Measurements from ENCODE around the gene ALDH1L2. TPM values are rescaled to one million over a fixed set of nuclear protein-coding genes. Genes with fewer than 3 reads are reported as not detected.

ALDH1L2 gene
- total RNA-seq, 1 donor from 2014 or later = 0.18 TPM

DNA sequence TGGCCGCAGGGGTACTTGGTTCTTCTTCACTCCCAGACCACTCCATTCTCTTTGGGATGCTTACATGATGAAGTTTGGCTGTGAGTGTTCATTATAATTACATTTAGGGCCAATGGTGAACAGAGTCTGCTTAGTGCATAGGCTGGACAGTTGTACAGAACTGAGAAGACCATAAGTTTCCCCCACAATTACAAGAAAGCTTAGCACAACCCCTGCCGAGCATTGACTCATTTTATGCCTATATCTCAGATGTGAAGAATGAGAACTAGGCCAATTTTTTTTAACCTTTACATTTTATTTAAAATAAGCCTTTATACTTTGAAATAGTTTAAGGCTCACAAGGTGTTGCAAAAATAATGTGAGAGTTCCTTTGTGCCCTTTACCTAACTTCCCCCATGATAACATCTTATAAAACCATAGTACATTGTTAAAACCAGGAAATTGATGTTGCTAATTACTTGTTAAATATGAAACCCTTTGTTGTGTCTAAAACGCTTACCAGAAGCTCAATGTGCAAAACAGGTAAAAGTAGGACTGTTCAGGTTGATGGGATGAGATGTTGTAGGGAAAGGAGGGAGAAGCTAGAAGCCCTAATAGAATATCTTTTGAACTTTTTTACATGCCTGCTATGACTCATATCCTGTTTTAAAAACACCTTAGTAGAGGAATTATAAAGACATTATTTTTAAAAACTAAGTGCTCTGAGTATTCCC lies 47.2 kb downstream of the ALDH1L2 start:
- DNase-seq (ENCODE audit: low spot score) (no peak), ATAC-seq (no peak)

DNA sequence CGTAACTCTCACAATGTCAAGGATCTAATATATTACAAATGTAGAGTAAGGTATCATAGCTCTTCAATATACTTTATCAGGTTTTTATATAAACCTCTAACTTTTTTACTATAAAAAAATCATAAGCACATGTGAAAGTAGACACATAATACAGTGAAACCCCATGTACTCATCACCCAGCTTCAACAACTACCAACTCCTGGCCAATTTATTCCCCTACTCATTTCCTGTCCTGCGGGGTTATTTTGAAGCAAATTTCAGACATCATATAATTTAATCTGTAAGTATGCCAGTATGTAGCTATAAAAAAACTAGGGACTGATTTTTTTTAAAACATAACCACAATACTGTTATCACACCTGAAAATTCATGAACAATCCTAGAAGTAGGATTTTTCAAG lies 50.4 kb downstream of the ALDH1L2 start:
- no peak for DNase-seq (ENCODE audit: low spot score)
- ATAC-seq = no peak

DNA sequence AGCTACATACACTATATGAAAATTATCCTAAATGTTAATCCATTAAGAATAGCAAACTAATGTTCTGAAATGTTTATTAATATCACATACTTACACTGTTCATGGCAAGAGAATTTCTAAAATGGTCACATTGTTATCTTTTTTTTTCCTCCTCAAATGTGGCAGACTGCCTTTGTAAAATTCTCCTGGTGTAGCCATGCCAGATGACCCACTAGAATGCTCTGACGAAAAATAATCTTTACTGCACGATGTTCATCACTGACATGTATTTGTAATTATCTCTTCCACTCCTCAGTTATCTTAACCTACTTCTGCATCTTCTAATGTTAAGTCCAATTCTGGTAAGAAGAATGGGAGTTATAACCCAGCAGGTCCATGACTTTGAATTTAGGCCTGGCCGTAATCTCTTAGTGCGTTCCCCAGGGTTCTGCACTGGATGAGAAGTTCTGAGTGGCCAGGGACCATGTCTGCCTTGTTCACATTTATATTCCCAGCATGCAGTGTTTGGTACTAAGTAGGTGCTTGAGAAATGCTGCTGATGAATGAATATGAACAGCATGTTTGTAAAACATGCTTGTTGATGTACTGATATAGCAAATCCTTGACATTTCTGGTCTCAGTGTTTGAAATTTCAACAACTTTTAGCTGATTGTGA lies 51.4 kb downstream of the ALDH1L2 start:
- no peak for DNase-seq (ENCODE audit: low spot score)
- ATAC-seq = no peak

DNA sequence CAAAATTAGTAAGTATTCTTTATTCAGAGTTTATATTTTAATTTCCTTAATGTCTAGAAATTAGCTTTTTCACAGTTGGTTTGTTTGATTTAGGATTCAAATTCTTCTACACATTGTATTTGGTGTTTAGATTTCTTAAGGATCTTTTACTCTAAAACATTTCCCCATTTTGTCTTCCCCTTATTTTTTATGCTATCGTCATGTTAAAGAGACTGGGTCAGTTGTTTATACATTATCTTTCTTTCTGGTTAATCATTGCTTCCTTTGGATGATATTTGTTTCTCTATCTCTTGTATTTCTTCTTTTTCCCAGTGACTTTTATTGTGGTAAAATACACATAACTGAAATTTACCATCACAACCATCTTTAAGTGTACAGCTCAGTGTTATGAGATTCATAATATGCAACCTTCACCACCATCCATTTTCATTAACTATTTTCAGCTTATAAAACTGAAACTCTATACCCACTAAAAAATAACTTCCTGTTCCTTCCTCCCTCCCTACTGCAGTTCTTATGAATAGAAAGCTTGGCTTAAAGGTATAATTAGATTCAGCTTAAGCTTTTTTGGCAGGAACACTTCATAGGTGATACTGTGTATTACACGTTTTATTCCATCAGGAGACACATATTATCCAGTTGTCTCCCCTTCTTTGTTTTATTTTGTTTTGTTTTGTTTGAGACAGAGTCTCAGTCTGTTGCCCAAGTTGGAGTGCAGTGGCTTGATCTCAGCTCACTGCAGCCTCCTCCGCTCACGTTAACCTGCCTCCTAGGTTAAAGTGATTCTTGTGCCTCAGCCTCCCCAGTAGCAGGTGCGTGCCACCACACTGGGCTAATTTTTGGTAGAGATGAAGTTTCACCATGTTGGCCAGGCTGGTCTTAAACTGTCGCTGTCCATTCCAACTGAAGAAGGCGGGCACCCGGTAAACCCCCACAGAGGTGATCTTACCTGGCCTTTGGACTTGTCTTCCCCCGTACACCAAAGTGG lies 53.1 kb downstream of the ALDH1L2 start:
- ATAC-seq = no peak
- DNase-seq (ENCODE audit: low spot score) = no peak

DNA sequence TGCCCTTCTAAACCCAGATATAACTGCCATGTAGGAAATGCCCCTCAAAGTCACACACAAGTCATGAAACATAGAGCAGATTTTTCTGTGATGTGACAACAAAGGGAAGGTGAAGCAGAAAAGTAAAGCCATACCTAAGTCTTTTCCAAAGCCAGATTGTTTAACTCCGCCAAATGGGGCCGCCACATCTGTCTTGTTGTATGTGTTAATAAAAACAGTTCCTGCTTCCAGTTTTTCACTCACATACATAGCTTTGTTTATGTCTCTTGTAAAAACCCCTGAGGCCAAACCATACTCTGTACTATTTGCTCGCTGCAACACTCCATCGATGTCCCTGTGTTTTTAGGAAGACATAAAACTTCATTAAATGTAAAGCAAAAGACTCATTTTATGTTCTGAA lies 57.8 kb downstream of the ALDH1L2 start:
- ATAC-seq (no peak), DNase-seq (ENCODE audit: low spot score) (no peak)

DNA sequence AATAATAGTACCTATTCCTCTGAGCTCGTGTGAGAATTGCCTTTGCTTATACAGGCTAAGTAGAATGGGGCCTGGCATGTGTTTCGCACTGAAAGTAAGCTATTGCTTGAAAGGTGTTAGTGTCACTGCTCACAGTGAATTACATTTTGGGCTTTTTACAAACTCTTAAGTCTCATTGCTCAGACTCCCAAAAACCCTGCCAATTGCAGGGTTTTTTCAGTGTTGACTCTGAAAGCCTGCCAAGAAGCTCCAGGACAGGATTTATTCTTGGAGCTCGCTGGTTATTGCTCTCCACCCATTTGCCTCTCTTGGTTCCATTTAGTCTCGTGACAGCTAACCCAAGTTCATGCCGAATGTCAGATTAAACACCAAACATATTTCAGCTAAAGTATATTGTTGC lies 58.4 kb downstream of the ALDH1L2 start:
- ATAC-seq = peak; percentile 90
- DNase-seq (ENCODE audit: low spot score) = peak; percentile 75

DNA sequence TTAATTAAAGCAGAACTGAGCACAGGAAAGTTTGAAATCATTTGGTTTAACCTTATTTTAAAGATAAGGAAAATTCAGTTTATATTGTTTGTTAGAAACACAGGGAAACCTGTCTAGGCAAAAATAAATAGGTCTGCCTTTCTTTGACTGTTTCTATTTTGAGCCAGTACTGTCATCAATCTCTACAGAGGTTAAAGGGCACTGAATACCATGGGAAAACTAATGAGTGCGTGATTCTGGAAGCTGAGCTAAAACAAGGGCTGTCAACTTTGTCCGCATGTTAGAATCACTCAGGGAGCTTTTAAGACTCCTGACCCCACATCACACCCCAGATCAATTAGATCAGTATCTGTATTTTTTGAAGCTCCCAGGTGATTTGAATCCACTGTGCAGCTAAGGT lies 59.3 kb downstream of the ALDH1L2 start:
- DNase-seq (ENCODE audit: low spot score) = no peak
- ATAC-seq = peak; percentile 79

DNA sequence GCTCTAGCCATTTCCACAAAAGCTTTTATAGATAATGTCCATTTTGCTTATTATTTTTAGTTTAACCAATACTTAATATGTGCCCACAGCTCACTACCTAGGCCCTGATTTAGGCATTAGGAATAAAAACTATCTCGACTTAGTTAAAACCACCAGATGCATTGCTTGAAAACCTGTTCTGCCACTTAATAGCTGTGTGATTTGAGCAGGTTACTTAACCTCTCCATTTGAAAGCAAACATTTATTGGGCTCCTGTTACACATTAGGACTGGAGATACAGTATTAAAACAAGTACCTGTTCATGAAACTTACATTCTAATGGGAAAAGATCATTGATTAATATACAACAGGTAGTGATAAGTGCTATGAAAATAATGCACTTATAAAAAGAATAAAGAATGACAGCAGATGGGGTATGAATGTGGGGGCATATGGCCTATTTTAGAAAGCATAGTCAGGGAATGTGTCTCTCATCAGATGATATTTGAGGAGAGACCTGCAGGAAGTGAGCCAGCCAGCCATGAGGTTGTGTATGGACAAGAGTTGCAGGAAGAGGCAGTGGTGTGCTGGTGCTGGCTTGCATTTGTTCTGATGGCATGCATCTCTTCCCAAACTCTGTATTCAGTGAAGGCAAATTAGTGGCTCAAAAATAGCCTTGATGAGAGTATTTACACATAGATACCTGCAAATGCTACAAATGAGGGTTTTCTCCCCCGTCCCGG lies 63.9 kb downstream of the ALDH1L2 start:
- ATAC-seq (no peak), DNase-seq (ENCODE audit: low spot score) (no peak)

DNA sequence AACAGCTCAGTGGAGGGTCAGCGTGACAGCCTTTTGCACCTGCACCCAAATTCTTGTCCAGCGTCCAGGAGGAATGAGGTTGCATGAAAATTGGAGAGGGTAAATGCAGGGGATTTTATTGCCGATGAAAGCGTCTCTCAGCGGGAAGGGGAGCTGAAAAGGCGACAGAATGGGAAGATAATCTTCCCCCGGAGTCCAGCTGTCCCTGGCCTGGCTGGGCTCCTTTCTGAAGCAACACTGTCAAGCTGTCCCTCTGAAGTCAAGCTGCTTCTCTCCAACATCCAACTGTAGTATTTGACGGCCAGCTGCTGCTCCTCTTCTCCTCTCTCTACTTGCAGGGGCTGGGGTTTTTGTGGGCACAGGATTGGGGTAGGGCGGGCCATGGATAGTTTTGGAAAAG lies 65.5 kb downstream of the ALDH1L2 start:
- DNase-seq (ENCODE audit: low spot score) (no peak), ATAC-seq (no peak)

DNA sequence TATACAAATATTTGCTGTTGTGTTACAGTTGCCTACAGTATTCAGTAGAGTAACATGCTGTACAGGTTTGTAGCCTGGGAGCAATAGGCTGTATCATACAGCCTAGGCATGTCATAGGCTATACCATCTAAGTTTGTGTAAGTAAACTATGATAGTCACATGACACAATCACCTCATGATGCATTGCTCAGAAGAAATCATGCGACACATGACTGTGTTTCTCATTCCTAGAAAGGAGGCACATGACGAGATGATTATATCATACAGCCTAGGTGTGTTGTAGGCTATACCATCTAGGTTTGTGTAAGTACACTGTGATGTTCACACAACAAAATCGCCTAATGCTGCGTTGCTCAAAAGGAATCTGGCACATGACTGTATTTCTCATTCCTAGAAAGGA lies 66.2 kb downstream of the ALDH1L2 start:
- no peak for DNase-seq (ENCODE audit: low spot score)
- no peak for ATAC-seq

DNA sequence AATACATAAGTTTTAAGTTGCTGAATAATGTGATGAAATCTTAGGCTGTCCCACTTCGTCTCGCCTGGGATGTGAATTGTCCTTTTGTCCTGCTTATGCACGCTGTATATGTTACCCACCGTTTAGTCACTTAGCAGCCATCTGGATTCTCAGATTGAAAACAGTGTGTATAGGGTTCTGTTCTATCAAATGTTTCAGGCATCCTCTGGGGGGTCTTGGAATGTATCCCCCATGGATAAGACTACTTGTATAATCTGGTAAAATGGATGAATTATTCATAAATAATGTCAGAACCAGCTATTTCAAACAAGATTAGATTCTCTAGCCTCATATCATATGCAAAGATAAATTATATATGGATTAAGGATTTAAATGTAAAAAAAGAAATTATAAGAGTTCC lies 68.7 kb downstream of the ALDH1L2 start:
- ATAC-seq = no peak

DNA sequence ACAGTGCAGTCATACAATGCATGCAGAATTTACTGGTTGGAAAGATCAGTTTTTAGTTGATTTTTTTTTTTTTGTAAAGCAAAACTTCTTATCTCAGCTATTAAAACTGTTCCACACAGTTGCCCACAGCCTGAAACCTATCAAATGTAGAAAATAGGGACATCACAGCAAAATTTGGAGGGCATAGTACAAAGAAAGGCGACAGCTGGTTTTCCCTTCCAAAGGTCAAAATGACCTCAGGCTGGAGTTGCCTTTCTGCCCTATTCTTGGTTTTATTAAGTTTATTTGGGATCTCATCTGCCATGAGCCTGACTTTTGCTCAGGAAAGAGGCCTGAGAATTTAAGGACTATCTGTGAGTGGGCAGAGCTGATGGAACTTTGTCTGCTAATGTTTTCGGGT lies 69.7 kb downstream of the ALDH1L2 start:
- ATAC-seq (peak; percentile 95), DNase-seq (ENCODE audit: low spot score) (no peak)

More for the DNA sequence above, 68.7 kb downstream of the ALDH1L2 start:
- no peak for DNase-seq (ENCODE audit: low spot score)

DNA sequence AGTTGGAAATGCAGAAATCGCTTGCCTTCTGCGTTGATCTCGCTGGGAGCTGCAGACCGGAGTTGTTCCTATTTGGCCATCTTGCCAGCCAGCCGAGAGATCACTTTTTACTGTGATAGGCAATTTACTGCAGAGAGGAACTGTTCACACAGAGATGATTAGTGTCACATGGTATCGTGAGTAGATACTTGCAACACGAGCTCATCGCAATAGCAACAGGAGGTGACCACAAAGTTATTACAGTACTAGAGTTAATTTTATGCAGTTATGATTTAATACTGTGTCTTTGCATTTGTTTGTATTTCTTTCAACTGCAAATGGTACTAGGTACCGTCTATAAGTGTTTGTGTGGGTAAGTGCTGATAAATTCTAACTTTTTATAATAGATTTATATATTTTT lies 70.4 kb downstream of the ALDH1L2 start:
- ATAC-seq (no peak), DNase-seq (ENCODE audit: low spot score) (no peak)

DNA sequence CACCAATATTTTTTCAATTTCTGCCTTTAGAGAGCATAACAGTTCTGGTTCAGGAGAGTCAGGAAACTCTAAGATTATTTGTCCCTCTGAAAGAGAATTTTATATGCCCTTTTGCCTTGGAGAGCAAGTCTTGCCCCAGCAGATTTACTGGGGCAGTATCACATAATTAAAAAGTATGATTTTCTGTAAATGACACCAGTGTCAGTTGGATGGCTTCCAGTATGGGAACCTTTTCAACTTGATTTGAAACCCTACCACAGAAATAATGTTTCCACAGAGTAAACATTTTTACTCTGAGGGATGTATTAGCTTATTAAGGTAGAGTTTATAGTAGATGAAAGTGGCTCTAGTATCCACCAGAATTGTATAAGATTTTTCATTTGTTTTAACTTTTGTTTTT lies 82.8 kb downstream of the ALDH1L2 start:
- DNase-seq (ENCODE audit: low spot score) (no peak), ATAC-seq (no peak)

DNA sequence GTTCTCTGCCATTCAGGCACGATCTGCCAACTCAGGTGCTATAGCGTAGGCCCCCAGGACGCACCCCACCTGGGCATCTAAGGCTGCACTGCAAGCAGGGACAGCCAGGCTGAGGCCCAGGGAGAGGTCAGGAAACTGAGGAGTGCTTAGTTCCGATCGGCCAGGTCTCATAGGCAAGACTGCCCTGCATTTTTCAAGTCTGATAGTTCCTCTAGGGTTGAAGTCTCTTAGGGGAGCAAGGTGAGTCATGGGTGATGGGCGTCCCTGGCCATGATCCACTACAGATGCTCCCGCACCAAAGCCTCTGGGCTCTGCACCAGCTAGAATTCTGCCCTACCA lies 84.9 kb downstream of the ALDH1L2 start:
- ATAC-seq = no peak

DNA sequence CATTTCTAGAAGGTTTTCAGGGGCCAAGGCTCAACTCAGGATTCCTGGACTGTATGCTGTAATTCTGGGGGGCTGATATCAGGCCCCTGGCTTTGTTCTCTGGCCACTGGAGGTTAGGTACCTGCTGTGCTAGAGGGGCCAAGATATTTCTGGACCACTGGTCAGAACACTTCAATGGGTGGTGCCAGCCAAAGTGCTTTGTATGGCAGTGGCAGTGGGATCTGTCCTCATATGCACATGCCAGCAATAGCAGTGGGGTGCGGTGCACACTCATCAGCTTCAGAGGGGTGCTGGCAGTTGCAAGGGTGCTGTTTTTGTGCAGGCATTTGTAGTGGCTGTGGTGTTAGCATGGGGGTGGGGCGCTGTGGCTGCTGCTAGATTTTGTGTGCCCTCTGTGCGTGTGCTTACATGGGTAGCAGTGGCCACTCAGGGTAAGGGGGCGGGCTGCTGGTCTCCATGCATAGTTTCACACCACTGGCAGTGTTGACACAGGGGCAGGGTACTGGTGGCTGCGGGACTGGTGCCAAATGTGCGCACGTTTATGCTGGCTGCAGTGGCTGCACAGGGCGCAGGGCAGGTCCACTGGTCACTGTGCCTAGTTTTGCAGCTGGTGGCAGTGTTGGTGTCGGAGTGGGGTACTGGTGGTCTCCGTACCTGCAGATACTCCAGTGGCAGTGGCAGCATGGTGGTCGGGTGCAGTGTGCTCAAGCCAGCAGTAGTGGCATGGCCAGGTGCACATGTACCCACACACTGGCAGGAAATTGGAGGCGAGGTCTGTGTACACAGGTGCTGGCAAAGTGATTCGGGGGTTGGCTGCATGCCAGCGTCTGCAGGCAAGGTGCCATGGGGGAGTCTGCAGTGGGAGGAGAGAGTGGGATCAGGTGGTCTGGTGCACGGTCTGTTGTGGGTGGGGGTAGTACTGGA lies 85.6 kb downstream of the ALDH1L2 start:
- ATAC-seq (no peak), DNase-seq (ENCODE audit: low spot score) (no peak)

More for the DNA sequence above, 84.9 kb downstream of the ALDH1L2 start:
- DNase-seq (ENCODE audit: low spot score) = no peak

DNA sequence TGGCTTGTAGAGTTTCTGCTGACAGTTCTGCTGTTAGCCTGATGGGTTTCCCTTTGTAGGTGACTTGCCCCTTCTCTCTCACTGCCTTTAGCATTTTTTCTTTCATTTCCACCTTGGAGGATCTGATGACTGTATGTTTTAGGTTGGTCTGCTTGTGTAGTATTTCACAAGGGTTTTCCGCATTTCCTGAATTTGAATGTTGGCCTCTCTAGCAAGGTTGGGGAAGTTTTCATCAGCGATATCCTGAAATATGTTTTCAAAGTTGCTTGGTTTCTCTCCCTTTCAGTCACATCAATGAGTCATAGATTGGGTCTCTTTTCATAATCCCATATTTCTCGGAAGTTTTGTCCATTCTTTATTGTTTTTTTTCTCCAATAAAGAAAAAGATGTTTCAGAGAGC lies 86.7 kb downstream of the ALDH1L2 start:
- ATAC-seq = no peak

DNA sequence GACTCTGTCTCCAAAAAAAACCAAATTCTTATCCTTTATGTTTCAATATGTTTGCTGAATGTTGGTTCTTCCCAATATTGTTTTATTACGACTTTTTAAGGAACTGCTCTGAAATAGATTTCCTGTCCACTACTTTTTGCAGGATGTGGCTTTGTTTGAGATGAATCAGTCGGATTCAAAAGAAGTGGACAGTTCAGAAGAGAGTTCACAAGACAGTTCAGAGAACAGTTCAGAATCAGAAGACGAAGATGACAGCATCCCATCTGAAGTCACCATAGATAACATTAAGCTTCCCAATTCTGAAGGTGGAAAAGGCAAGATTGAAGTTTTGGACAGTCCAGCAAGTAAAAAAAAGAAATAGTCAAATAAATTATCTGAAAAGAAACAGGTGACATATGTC lies 89.9 kb downstream of the ALDH1L2 start:
- no peak for DNase-seq (ENCODE audit: low spot score)
- no peak for ATAC-seq

More for the DNA sequence above, 86.7 kb downstream of the ALDH1L2 start:
- DNase-seq (ENCODE audit: low spot score) = no peak

DNA sequence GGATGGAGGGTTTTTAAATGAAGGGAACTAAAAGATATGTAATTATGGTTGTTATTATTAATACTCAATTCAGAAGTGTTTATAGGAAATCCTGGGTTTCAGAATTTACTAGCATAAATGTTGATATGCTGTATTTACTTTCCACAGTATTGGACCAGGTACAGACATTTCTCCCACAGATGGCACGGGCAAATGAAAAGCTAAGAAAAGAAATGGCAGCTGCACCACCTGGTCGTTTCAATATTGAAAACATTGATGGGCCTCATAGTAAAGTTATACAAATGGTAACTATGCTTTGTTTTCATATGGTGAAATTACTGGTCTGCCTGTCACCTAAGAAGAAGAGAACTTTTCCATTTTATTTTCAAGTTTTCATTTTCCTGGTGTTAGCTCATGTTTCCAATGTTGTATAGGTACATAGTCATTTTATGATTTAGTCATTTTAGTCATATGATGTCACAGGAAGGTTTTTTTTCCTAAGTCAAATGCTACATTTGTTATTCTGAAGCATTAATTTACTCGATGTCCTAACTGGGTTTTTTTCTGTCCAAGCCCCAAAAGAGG lies 92.6 kb downstream of the ALDH1L2 start:
- no peak for DNase-seq (ENCODE audit: low spot score)
- ATAC-seq = no peak

DNA sequence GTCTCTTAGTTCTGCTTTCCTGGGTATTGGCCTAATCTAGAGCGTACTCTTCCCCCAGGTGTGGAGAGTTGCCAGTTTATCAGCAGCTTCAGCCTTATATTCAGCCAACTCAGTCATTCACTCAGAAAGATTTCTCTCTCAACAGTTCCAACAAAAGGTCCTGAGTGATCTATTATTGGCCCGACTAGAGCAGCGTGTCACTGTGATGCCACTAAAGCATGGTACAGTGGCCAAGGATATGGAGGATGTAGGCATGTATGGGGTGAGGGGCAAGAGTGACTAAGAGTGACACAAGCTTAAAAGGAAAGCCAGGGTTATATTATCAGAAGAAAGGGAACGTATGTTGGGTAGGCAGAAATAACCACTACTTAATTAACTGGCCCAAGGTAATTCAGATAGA lies 93.3 kb downstream of the ALDH1L2 start:
- ATAC-seq = no peak

More for the DNA sequence above, 93.3 kb downstream of the ALDH1L2 start:
- DNase-seq (ENCODE audit: low spot score) = no peak

All from left lobe of liver (tissue), 2 donors.